Left lung (tissue), 10 donors: ENCODE data around the gene MYO1A. TPM values are rescaled to one million over a fixed set of nuclear protein-coding genes. Genes with fewer than 3 reads are reported as not detected.
"Not testable (repeated sequence)": the region's sequence is repeated elsewhere in the genome, so short reads cannot be mapped to it uniquely, and the experiment has no call there.

Experiments used
- ATAC-seq: fragments of 200-7000 bp; cut with Tn5 transposase; one replicate; pipeline ENCODE4 v1.9.1; 2020; ENCODE audit warnings: moderate library complexity
- DNase-seq, 4 donors: peaks; one replicate each; pipeline ENCODE4 v3.0.0-alpha.2; 2013 to 2020
- H3K27ac ChIP-seq, 2 donors: fragments of 200-600 bp; sonication (generic) in 1 of 2; one replicate each; pipeline versions ENCODE4 v1.5.0 to v1.8.0; 2020 to 2021
- H3K27me3 ChIP-seq, 2 donors: fragments of 200-600 bp; sonication (generic) in 1 of 2; one replicate each; pipeline versions ENCODE4 v1.5.0 to v1.8.0; 2020 to 2021
- H3K36me3 ChIP-seq, 2 donors: fragments of 200-600 bp; sonication (generic) in 1 of 2; one replicate each; pipeline versions ENCODE4 v1.5.0 to v1.8.0; 2020 to 2021
- H3K4me1 ChIP-seq, 2 donors: fragments of 200-600 bp; one replicate each; pipeline ENCODE4 v1.8.0; 2021
- H3K4me3 ChIP-seq, 2 donors: fragments of 200-600 bp; sonication (generic) in 1 of 2; one replicate each; pipeline versions ENCODE4 v1.5.0 to v1.8.0; 2020 to 2021; ENCODE audit warnings: mild to moderate bottlenecking in 1 of 2
- H3K9me3 ChIP-seq, 2 donors: fragments of 200-600 bp; sonication (generic) in 1 of 2; one replicate each; pipeline versions ENCODE4 v1.5.0 to v1.8.0; 2020 to 2021
- intact Hi-C, 2 donors: fragments of 100-400 bp; cut with DNase I; formaldehyde crosslinking; loops; one replicate each; pipeline versions ENCODE4 v1.11.2 to v1.14.2; 2022
- polyA plus RNA-seq, 6 donors: library from polyadenylated mRNA; unstranded; fragments of 120-200 nt; gene quantifications; one replicate each; pipeline ENCODE4 v1.2.1, GENCODE V29; 2013; ENCODE audit not compliant: insufficient read length in 6 of 6
- total RNA-seq, 2 donors: library from RNA; stranded (reverse); fragmentation: NEBNext Ultra II Directional; extraction: Animal tissue kit (Norgen Biotek cat#: 25700); gene quantifications; one replicate each; pipeline ENCODE4 v1.2.1, GENCODE V29; 2021
- TF ChIP-seq, protein P1 (sequence below), 2 donors: fragments of 200-600 bp; sonication (generic) in 1 of 2; IDR thresholded peaks; one replicate each; pipeline versions ENCODE4 v1.5.0 to v1.8.0; 2021; ENCODE audit warnings: antibody characterized with exemption in 2 of 2
- donor health status: DM: no; HTN: yes; CAD: no.
- donor health status: DM: no; HTN: no; CAD: no.

The MYO1A gene
- total and polyA plus RNA-seq, 8 donors = 0.07 to 0.29 (median 0.19) TPM; not detected in 2

DNA sequence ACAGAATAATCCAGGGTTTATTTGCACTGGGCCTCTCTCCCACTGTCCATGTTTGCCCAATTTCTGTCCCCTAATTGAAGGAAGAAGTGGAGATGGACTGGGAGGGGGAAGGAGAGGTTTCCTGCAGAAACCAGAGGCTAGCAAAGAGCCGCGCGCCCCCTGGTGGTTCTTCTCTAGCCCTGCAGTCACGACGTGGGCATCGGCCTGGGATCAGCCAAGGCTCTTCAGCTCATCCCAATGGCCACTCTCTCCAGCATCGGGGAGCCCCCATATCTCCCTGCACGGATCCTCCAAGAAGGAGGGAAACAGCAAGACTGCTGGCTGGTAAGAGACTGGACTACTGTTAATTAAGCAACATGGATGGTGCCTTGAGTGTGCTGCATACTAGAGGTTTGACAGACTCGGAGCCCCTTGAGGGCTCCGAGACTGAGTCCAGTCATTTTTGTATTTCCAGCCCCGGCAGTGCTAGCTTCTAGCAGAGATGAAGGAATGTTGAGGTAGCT lies 62.3 kb downstream of the MYO1A start:
- ATAC-seq = peak; percentile 89
- no peak overlapping the region for H3K4me3 ChIP-seq
- no peaks in the 10 kb centered on the region for H3K9me3 ChIP-seq
- TF ChIP-seq, protein P1, sequence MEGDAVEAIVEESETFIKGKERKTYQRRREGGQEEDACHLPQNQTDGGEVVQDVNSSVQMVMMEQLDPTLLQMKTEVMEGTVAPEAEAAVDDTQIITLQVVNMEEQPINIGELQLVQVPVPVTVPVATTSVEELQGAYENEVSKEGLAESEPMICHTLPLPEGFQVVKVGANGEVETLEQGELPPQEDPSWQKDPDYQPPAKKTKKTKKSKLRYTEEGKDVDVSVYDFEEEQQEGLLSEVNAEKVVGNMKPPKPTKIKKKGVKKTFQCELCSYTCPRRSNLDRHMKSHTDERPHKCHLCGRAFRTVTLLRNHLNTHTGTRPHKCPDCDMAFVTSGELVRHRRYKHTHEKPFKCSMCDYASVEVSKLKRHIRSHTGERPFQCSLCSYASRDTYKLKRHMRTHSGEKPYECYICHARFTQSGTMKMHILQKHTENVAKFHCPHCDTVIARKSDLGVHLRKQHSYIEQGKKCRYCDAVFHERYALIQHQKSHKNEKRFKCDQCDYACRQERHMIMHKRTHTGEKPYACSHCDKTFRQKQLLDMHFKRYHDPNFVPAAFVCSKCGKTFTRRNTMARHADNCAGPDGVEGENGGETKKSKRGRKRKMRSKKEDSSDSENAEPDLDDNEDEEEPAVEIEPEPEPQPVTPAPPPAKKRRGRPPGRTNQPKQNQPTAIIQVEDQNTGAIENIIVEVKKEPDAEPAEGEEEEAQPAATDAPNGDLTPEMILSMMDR (IDR thresholded peaks at IDR 0.05) = peak; percentile 91 to 95
- H3K27ac ChIP-seq = no peak overlapping the region
- peaks cover 7 to 41% of the 10 kb centered on the region in 2 donors for H3K4me1 ChIP-seq
- intact Hi-C loops = loop anchor here in 1 of 2 donors (5.0 kb wide), 1 partner anchor 230 kb away; no protein-coding TSS in a partner anchor
- no peaks in the 10 kb centered on the region for H3K36me3 ChIP-seq
- H3K27me3 ChIP-seq = no peaks in the 10 kb centered on the region
- DNase-seq = peak; percentile 60 to 96 (median 82)

DNA sequence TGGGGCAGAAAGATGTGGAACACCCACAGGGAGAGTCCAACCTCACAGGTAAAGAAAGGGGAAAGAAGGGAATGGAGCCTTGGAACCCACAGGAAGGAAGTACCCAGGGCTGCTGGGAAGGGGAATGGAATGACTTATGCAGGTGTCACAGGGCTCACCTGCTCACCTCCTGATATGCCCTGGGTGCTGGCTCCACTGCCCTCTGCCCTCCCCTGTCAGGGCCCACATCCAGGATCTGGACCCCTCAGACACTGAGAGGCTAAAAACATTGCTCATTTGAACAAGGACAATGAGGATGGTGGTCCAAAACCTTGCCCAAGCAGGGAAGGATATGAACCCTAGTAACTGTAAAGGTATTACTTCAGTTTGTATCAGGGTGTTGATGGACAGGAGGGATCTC lies 62.9 kb downstream of the MYO1A start:
- no peak overlapping the region for H3K27ac ChIP-seq
- intact Hi-C loops = loop anchor here in 1 of 2 donors (5.0 kb wide), 1 partner anchor 230 kb away; no protein-coding TSS in a partner anchor
- TF ChIP-seq, protein P1 (IDR thresholded peaks at IDR 0.05) = no peak
- no peaks in the 10 kb centered on the region for H3K9me3 ChIP-seq
- no peak overlapping the region for H3K4me3 ChIP-seq
- no peak for DNase-seq
- ATAC-seq = no peak
- peaks cover 7 to 37% of the 10 kb centered on the region in 2 donors for H3K4me1 ChIP-seq
- H3K36me3 ChIP-seq = no peaks in the 10 kb centered on the region
- H3K27me3 ChIP-seq = no peaks in the 10 kb centered on the region

DNA sequence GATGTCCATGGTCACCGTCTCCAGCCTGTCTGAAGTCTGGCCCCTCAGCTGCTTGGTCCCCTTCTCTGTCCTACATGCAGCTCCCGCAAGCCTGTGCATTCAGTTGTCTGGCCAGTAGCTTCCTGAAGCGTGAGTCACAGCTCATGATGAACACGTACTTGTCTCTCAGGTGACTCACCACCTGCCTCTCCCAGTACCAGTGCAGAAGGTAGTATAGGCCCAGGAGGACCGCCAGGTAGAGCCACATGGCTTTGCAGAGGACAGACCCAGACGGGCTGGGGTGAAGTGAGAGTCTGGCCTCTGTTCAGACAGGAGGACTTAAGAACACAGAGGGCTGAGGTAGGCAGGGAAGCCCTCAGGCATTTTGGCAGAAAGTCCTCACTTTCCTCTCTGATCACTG lies 64.2 kb downstream of the MYO1A start:
- peak in 1 of 4 donors; percentile 62 for DNase-seq
- H3K36me3 ChIP-seq, H3K4me3 ChIP-seq, H3K27ac ChIP-seq, H3K27me3 ChIP-seq, H3K9me3 ChIP-seq: not testable (repeated sequence)
- peaks cover 0 to 24% of the 10 kb centered on the region in 2 donors for H3K4me1 ChIP-seq
- intact Hi-C loops = loop anchor here in 1 of 2 donors (5.0 kb wide), 1 partner anchor 228 kb away; no protein-coding TSS in a partner anchor
- peak; percentile 87 for ATAC-seq

DNA sequence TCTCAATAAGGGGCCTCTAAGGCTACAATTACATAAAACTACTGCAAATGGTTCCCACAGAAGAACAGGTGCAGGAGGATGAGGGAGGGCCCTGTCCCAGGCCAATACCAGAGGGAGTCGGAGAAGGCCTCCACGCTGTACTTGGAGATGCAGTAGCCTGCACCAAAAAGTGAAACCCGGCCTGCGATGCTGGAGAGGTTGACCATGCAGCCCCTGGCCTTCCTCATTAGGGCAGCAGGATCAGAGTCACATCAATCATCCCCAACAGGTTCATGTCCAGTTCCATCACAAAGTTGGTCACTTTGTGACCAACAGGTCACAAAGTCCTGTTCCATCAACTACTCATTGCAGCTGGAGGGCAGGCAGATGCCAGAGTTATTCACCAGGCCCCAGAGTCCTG lies 66.5 kb downstream of the MYO1A start:
- Histone ChIP-seq H3K27ac (no peak overlapping the region), H3K36me3 (no peaks in the 10 kb centered on the region), H3K4me1 (peaks cover 0 to 15% of the 10 kb centered on the region in 2 donors), H3K27me3 (no peaks in the 10 kb centered on the region), H3K9me3 (no peaks in the 10 kb centered on the region), H3K4me3 (no peak overlapping the region)
- TF ChIP-seq, protein P1 (IDR thresholded peaks at IDR 0.05) = no peak
- DNase-seq (peak in 1 of 4 donors; percentile 31), ATAC-seq (no peak)
- intact Hi-C loops = no loop called here

DNA sequence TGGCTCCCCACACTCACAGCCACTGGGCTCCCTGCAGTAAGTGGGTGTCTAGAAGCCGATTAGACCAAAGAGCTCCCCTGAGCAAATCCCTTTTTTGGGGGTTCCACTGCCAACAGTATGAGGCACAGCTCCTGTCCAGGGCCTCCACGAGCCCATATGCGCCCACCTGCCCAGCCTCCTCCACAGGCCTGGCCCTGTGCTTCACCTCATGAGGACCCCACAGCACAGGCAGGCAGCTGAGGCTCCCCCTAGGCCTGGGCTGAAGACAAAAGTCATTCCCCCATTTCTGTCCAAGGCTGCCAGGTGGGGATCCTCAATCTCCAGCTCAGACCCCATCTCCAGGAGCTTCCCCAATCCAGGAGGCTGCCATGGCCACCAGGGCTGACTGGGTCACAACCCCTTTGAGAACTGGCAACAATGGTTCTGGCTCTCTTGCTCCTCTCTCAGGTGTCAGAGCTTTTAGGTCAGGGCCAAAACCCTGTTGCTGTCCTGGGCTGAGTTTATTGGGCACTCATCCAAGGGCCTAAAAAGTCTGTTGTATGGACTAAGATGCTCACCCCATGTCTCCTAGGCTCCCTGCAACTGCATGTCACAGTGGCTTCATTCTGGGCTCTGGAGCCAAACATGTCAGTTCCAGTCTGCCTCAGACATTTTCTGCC lies 67.2 kb downstream of the MYO1A start:
- H3K27ac ChIP-seq, H3K27me3 ChIP-seq, ATAC-seq, intact Hi-C loops, H3K36me3 ChIP-seq, H3K4me1 ChIP-seq, H3K9me3 ChIP-seq, H3K4me3 ChIP-seq: not testable (repeated sequence)
- peak in 1 of 4 donors; percentile 56 for DNase-seq

DNA sequence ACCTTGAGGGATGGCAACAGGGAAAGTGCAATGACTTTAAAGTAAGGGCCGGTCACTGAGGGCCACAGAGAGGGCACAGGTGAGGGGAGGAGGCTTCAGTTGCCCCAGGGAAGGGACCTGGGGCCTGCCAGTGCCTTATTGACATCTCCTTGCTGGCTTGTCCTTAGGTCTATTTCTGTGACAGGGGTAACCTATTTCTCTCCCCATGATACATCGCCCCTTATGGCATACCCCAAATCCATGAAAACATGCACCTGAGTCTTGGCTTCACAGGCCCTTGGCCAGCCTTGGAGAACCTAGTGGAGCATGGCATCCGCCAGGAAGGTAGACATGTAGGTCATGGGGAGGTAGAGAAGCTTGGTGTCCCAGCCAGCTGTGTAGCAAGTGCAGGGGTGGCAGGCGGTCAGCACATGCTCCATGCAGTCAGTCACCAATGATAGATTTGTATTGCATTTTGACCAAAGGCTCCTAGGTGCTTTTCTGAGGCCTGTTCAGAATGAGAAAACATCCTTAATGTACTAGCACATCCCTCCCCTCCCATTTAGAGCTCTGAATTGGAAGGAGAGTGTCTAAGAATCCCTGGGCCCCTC lies 68.9 kb downstream of the MYO1A start:
- Histone ChIP-seq H3K27ac (no peak overlapping the region), H3K36me3 (no peaks in the 10 kb centered on the region), H3K4me3 (no peak overlapping the region), H3K4me1 (no peaks in the 10 kb centered on the region), H3K9me3 (no peaks in the 10 kb centered on the region), H3K27me3 (no peaks in the 10 kb centered on the region)
- ATAC-seq (no peak), DNase-seq (no peak)
- intact Hi-C loops = no loop called here
- TF ChIP-seq, protein P1 (IDR thresholded peaks at IDR 0.05) = no peak
